GM18526 (cell line): ENCODE results near the gene ARHGEF4.

ENCODE experiments used
- POLR2A ChIP-seq: IDR thresholded peaks from 3 replicates; pipeline ENCODE4 v1.6.1; 2011; ENCODE audit not compliant: insufficient read length; ENCODE audit errors: extremely low read depth

Gene ARHGEF4

GRCh38 chr2:130998561-130998960 is 161.8 kb downstream of the ARHGEF4 start:
- TF ChIP-seq POLR2A: no peak

GRCh38 chr2:131004446-131005209 is 167.9 kb downstream of the ARHGEF4 start:
- no peak for TF ChIP-seq POLR2A

- TF ChIP-seq POLR2A: no peak
Observed at GRCh38 chr2:131005216-131005935, 168.7 kb downstream of the ARHGEF4 start.

GRCh38 chr2:131006561-131006960 is 169.8 kb downstream of the ARHGEF4 start:
- no peak for TF ChIP-seq POLR2A

- no peak for TF ChIP-seq POLR2A
Observed at GRCh38 chr2:131008967-131009366, 172.3 kb downstream of the ARHGEF4 start.

- TF ChIP-seq POLR2A: no peak
Observed at GRCh38 chr2:131009713-131010475, 173.2 kb downstream of the ARHGEF4 start.

- no peak for TF ChIP-seq POLR2A
Observed at GRCh38 chr2:131010566-131010965, 173.9 kb downstream of the ARHGEF4 start.

- TF ChIP-seq POLR2A: no peak
Observed at GRCh38 chr2:131011486-131011885, 174.8 kb downstream of the ARHGEF4 start.

GRCh38 chr2:131014141-131014540 is 177.4 kb downstream of the ARHGEF4 start:
- TF ChIP-seq POLR2A: no peak

GRCh38 chr2:131015764-131016163 is 179.1 kb downstream of the ARHGEF4 start:
- no peak for TF ChIP-seq POLR2A

- TF ChIP-seq POLR2A: no peak
Observed at GRCh38 chr2:131016826-131017741, 180.4 kb downstream of the ARHGEF4 start.

- no peak for TF ChIP-seq POLR2A
Observed at GRCh38 chr2:131022731-131023130, 186.0 kb downstream of the ARHGEF4 start.

- TF ChIP-seq POLR2A: no peak
Observed at GRCh38 chr2:131023758-131024157, 187.0 kb downstream of the ARHGEF4 start.

- no peak for TF ChIP-seq POLR2A
Observed at GRCh38 chr2:131026919-131027318, 190.2 kb downstream of the ARHGEF4 start.

- TF ChIP-seq POLR2A: no peak
Observed at GRCh38 chr2:131027566-131028528, 191.1 kb downstream of the ARHGEF4 start.
